Retina (tissue), 1 donor: Measurements from ENCODE around the gene ST6GALNAC4.
A peak's percentile ranks its signal among the peaks of the same experiment; 100 is the strongest.

Experiments
- DNase-seq: peaks from one replicate; pipeline ENCODE4 v3.0.0-alpha.2; 2016

ST6GALNAC4 gene

GRCh38 chr9:127945942-127946341 is 29.1 kb upstream of the ST6GALNAC4 start:
- DNase-seq, result no peak

- DNase-seq, result no peak
These were observed 28.5 kb upstream of the ST6GALNAC4 start for GRCh38 chr9:127945338-127945737.

GRCh38 chr9:127944586-127945218 is 27.9 kb upstream of the ST6GALNAC4 start:
- DNase-seq, result no peak

- DNase-seq, result peak; percentile 61
These were observed 26.9 kb upstream of the ST6GALNAC4 start for GRCh38 chr9:127943731-127944144.

GRCh38 chr9:127943011-127943662 is 26.3 kb upstream of the ST6GALNAC4 start:
- DNase-seq, result no peak

- DNase-seq, result peak; percentile 77
These were observed 25.6 kb upstream of the ST6GALNAC4 start for GRCh38 chr9:127942216-127943010.

- no peak for DNase-seq
These were observed 25.0 kb upstream of the ST6GALNAC4 start for GRCh38 chr9:127941961-127942215.

- no peak for DNase-seq
These were observed 24.5 kb upstream of the ST6GALNAC4 start for GRCh38 chr9:127941062-127941960.

- DNase-seq, result no peak
These were observed 23.8 kb upstream of the ST6GALNAC4 start for GRCh38 chr9:127940593-127940992.

GRCh38 chr9:127938298-127938690 is 21.5 kb upstream of the ST6GALNAC4 start:
- DNase-seq, result no peak

GRCh38 chr9:127937388-127938297 is 20.8 kb upstream of the ST6GALNAC4 start, which contains the start of gene DPM2:
Gene DPM2, minus strand, starts transcription at chr9:127937854. Its CDS starts 34 bp downstream, at chr9:127937820.
- DNase-seq, result peak; percentile 93

GRCh38 chr9:127937056-127937387 is 20.2 kb upstream of the ST6GALNAC4 start:
- DNase-seq, result no peak

GRCh38 chr9:127936347-127936852 is 19.6 kb upstream of the ST6GALNAC4 start:
- no peak for DNase-seq

GRCh38 chr9:127935765-127936221 is 19.0 kb upstream of the ST6GALNAC4 start:
- no peak for DNase-seq

- no peak for DNase-seq
These were observed 18.1 kb upstream of the ST6GALNAC4 start for GRCh38 chr9:127934986-127935385.

- DNase-seq, result no peak
These were observed 17.4 kb upstream of the ST6GALNAC4 start for GRCh38 chr9:127934248-127934647.

- no peak for DNase-seq
These were observed 14.4 kb upstream of the ST6GALNAC4 start for GRCh38 chr9:127931092-127931881.

GRCh38 chr9:127930231-127931091 is 13.6 kb upstream of the ST6GALNAC4 start, which contains the start of gene PIP5KL1:
Gene PIP5KL1, minus strand, starts transcription at chr9:127930777. Its CDS starts 25 bp downstream, at chr9:127930752.
- DNase-seq, result peak; percentile 92

GRCh38 chr9:127929625-127929979 is 12.8 kb upstream of the ST6GALNAC4 start:
- no peak for DNase-seq
